GM23248 (cell line): ENCODE results near the gene SMIM35. TPM values are rescaled to one million over a fixed set of nuclear protein-coding genes. Genes with fewer than 3 reads are reported as not detected.

Experiments used
- DNase-seq: peaks from one replicate; pipeline ENCODE4 v3.0.0-alpha.2; 2015
- H2AFZ ChIP-seq: fragments of 200-600 bp; sonication (generic); 2 replicates; pipeline ENCODE4 v1.6.1; 2016; ENCODE audit warnings: antibody characterized with exemption
- H3F3A ChIP-seq: fragments of 200-600 bp; sonication (generic); 2 replicates; pipeline ENCODE4 v1.6.1; 2016; ENCODE audit warnings: mild to moderate bottlenecking, antibody characterized with exemption, mixed run types; ENCODE audit not compliant: insufficient read depth
- H3K27ac ChIP-seq: fragments of 200-600 bp; sonication (generic); 2 replicates; pipeline ENCODE4 v1.5.1; 2016; ENCODE audit warnings: mild to moderate bottlenecking
- H3K27me3 ChIP-seq: fragments of 200-600 bp; sonication (generic); replicated peaks from 2 replicates; pipeline ENCODE4 v1.6.1; 2016; ENCODE audit warnings: mild to moderate bottlenecking; ENCODE audit not compliant: insufficient read depth
- H3K36me3 ChIP-seq: fragments of 200-600 bp; sonication (generic); 2 replicates; pipeline ENCODE4 v1.6.1; 2016; ENCODE audit warnings: low read depth, mild to moderate bottlenecking
- H3K4me1 ChIP-seq: fragments of 200-600 bp; sonication (generic); 2 replicates; pipeline ENCODE4 v1.6.1; 2016; ENCODE audit warnings: mild to moderate bottlenecking; ENCODE audit not compliant: insufficient read depth
- H3K4me2 ChIP-seq: fragments of 200-600 bp; sonication (generic); one replicate; pipeline ENCODE4 v1.6.1; 2016; ENCODE audit warnings: mild to moderate bottlenecking; ENCODE audit not compliant: unreplicated experiment
- H3K4me3 ChIP-seq: fragments of 200-600 bp; sonication (generic); 2 replicates; pipeline ENCODE4 v1.5.1; 2016; ENCODE audit warnings: mild to moderate bottlenecking
- H3K79me2 ChIP-seq: fragments of 200-600 bp; sonication (generic); 2 replicates; pipeline ENCODE4 v1.6.1; 2016; ENCODE audit warnings: mild to moderate bottlenecking; ENCODE audit not compliant: insufficient read depth
- H3K9ac ChIP-seq: fragments of 200-600 bp; sonication (generic); 2 replicates; pipeline ENCODE4 v1.6.1; 2016; ENCODE audit warnings: mild to moderate bottlenecking
- H3K9me2 ChIP-seq: fragments of 200-600 bp; sonication (generic); 2 replicates; pipeline ENCODE4 v1.6.1; 2016; ENCODE audit warnings: mixed run types, mild to moderate bottlenecking, moderate library complexity; ENCODE audit not compliant: insufficient read depth
- H3K9me3 ChIP-seq: fragments of 200-600 bp; sonication (generic); one replicate; pipeline ENCODE4 v1.6.1; 2017; ENCODE audit warnings: low read depth
- H4K20me1 ChIP-seq: fragments of 200-600 bp; sonication (generic); 2 replicates; pipeline ENCODE4 v1.6.0; 2016; ENCODE audit not compliant: insufficient read depth
- EZH2 ChIP-seq: fragments of 200-600 bp; sonication (generic); IDR thresholded peaks from 2 replicates; pipeline ENCODE4 v1.6.1; 2018; ENCODE audit warnings: antibody characterized with exemption, mild to moderate bottlenecking; ENCODE audit not compliant: insufficient read depth, poor library complexity, severe bottlenecking
- EZH2phosphoT487 ChIP-seq: fragments of 200-600 bp; sonication (generic); IDR thresholded peaks from 2 replicates; pipeline ENCODE4 v1.6.1; 2018; ENCODE audit warnings: antibody characterized with exemption, moderate library complexity, mild to moderate bottlenecking, low read depth; ENCODE audit not compliant: insufficient read depth
- WGBS, 2 experiments: methylation state at CpG; one replicate each; pipeline ENCODE4 v1.1.6; 2015 to 2017; ENCODE audit warnings: low lambda C conversion rate in 2 of 2, low coverage in 1 of 2; ENCODE audit errors: missing lambda C conversion rate in 2 of 2; 5-methylcytosine and 5-hydroxymethylcytosine counted together
- in situ Hi-C: fragments of 300-500 bp; cut with MboI; formaldehyde crosslinking; loops from 2 replicates; pipeline ENCODE4 v1.15.0; 2020
- polyA plus RNA-seq: library from polyadenylated mRNA; unstranded; fragments of >200 nt; fragmentation: Nextera tagmentation; extraction: Ambion mirVana; gene quantifications from 2 replicates; pipeline ENCODE4 v1.2.1, GENCODE V29; 2016
- total RNA-seq: library from RNA; depleted of rRNA; stranded (reverse); fragments of >200 nt; shearing (Covaris generic); gene quantifications from 2 replicates; pipeline ENCODE4 v1.2.3, GENCODE V29; 2014

Gene SMIM35
- total and polyA plus RNA-seq, 2 experiments from 2014 or later: not detected

DNA sequence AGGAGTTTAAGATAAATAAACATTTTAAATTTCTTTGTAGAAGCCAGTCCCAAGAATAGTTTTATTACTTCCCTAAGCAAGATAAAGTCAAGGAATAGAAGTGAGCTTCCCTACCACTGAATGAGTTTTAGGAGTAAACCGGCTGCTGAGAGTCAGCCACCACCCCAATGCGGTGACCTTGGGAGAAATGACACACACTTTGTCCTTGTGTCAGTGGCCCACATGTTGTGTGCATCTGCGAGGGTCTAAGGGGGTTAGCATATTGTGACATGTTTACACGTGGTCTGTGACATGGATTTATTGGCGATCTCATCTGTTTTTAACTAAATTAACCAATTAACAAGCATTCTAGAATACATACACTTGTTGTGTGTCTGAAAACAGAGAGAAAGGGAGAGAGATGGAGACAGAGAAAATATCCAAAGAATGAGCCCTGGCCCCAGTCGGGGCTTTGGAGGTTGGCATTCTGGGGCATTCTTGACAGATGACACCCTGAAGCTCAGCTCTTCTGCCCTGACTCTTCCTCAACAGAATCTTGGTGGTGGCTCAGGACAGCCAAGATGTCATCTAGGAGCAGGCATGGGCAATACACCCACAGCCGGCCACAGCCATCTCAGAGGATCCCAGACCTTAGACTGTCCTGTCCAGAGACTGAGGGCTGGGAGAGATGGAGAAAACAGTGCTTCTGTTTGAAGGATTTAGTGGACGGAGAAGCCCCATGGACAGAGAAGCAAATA, 39.6 kb downstream of the SMIM35 start:
- 14 to 15% methylated on average over 8 of the region's 8 CpGs for WGBS, 2 experiments
- Histone ChIP-seq H3K4me3 (no peak overlapping the region), H3K79me2 (no peaks in the 10 kb centered on the region), H3K4me1 (no peaks in the 10 kb centered on the region), H3K4me2 (no peak overlapping the region), H2AFZ (no peak overlapping the region), H3K36me3 (no peaks in the 10 kb centered on the region), H3K27me3 (peaks cover 18% of the 10 kb centered on the region), H3F3A (no peaks in the 10 kb centered on the region), H3K9ac (no peak overlapping the region), H3K9me3 (no peaks in the 10 kb centered on the region), H3K9me2 (no peaks in the 10 kb centered on the region), H4K20me1 (no peaks in the 10 kb centered on the region), H3K27ac (no peak overlapping the region)
- in situ Hi-C loops: no loop called here
- TF ChIP-seq EZH2phosphoT487 (no peak), EZH2 (no peak)
- no peak for DNase-seq

GRCh38 chr11:118046051-118046963, 40.5 kb downstream of the SMIM35 start:
- no peak overlapping the region for H3K4me2 ChIP-seq
- H4K20me1 ChIP-seq: no peaks in the 10 kb centered on the region
- no peaks in the 10 kb centered on the region for H3K9me2 ChIP-seq
- no peak overlapping the region for H3K4me3 ChIP-seq
- in situ Hi-C loops: no loop called here
- TF ChIP-seq EZH2phosphoT487 (no peak), EZH2 (no peak)
- no peak overlapping the region for H3K27ac ChIP-seq
- H3K9ac ChIP-seq: no peak overlapping the region
- H3K9me3 ChIP-seq: no peaks in the 10 kb centered on the region
- no peaks in the 10 kb centered on the region for H3F3A ChIP-seq
- no peaks in the 10 kb centered on the region for H3K36me3 ChIP-seq
- no peak overlapping the region for H2AFZ ChIP-seq
- H3K27me3 ChIP-seq: peaks cover 18% of the 10 kb centered on the region
- H3K4me1 ChIP-seq: no peaks in the 10 kb centered on the region
- DNase-seq: no peak
- 21% methylated on average over 5 of the region's 5 CpGs for WGBS, 2 experiments
- H3K79me2 ChIP-seq: no peaks in the 10 kb centered on the region

- H3K4me2 ChIP-seq: no peak overlapping the region
- no peaks in the 10 kb centered on the region for H3K9me2 ChIP-seq
- no peaks in the 10 kb centered on the region for H3K4me1 ChIP-seq
- no peak overlapping the region for H3K27ac ChIP-seq
- no peaks in the 10 kb centered on the region for H3F3A ChIP-seq
- H3K27me3 ChIP-seq: peaks cover 18% of the 10 kb centered on the region
- H3K9me3 ChIP-seq: no peaks in the 10 kb centered on the region
- in situ Hi-C loops: no loop called here
- no peak overlapping the region for H2AFZ ChIP-seq
- TF ChIP-seq EZH2phosphoT487: no peak
- TF ChIP-seq EZH2: no peak
- WGBS, 2 experiments: 13 to 18% methylated on average over 2 of the region's 2 CpGs
- DNase-seq: no peak
- no peak overlapping the region for H3K4me3 ChIP-seq
- H3K9ac ChIP-seq: no peak overlapping the region
- no peaks in the 10 kb centered on the region for H3K36me3 ChIP-seq
- no peaks in the 10 kb centered on the region for H4K20me1 ChIP-seq
- no peaks in the 10 kb centered on the region for H3K79me2 ChIP-seq
These were observed 41.6 kb downstream of the SMIM35 start for GRCh38 chr11:118045191-118045590.

DNA sequence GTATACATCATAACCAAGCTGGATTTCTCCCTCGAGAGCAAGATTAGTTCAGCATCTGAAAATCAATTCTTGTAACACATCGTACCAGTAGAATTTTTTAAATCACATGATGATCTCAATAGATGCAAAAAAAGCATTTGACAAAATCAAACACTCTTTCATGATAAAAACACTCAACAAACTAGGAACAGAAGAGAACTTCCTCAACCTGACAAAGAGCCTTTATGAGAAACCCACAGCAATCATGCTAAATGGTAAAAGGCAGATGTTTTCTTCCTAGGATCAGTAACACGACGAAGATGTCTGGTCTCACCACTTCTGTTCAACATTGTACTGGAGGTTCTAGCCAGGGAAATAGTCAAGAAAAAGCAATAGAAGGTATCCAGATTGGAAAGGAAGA, 44.0 kb downstream of the SMIM35 start:
- Histone ChIP-seq H4K20me1 (no peaks in the 10 kb centered on the region), H3K27me3 (peaks cover 18% of the 10 kb centered on the region), H3K9me2 (no peaks in the 10 kb centered on the region), H3K4me1 (no peaks in the 10 kb centered on the region), H3K9me3 (no peaks in the 10 kb centered on the region), H3K36me3 (no peaks in the 10 kb centered on the region), H3K27ac (no peak overlapping the region), H3K79me2 (no peaks in the 10 kb centered on the region), H3K4me2 (no peak overlapping the region), H2AFZ (no peak overlapping the region), H3K4me3 (no peak overlapping the region), H3F3A (no peaks in the 10 kb centered on the region), H3K9ac (no peak overlapping the region)
- 8 to 12% methylated on average over 4 of the region's 4 CpGs for WGBS, 2 experiments
- in situ Hi-C loops: no loop called here
- DNase-seq: no peak
- no peak for TF ChIP-seq EZH2phosphoT487
